NCI-H510A treated with DMSO at 0.1 percent for 48 hours (cell line): ENCODE results near the gene LSMEM2.
A peak's percentile ranks its signal among the peaks of the same experiment; 100 is the strongest.
"Not testable (repeated sequence)": the region's sequence is repeated elsewhere in the genome, so short reads cannot be mapped to it uniquely, and the experiment has no call there.

Experiments used
- DNase-seq: peaks from one replicate; lab custom pipeline; 2025; lab: John Stamatoyannopoulos, UW

LSMEM2 gene

GRCh38 chr3:50245831-50246516 lies 32.9 kb upstream of the LSMEM2 start:
- peak; percentile 19 for DNase-seq

- DNase-seq, result no peak
Measured at GRCh38 chr3:50246517-50246954, 32.4 kb upstream of the LSMEM2 start.

- DNase-seq, result no peak
Measured at GRCh38 chr3:50248387-50248786, 30.5 kb upstream of the LSMEM2 start.

- no peak for DNase-seq
Measured at GRCh38 chr3:50249457-50249856, 29.4 kb upstream of the LSMEM2 start.

- no peak for DNase-seq
Measured at GRCh38 chr3:50250514-50250913, 28.4 kb upstream of the LSMEM2 start.

- DNase-seq, result no peak
Measured at GRCh38 chr3:50251220-50251619, 27.7 kb upstream of the LSMEM2 start.

GRCh38 chr3:50254577-50255250 lies 24.2 kb upstream of the LSMEM2 start:
- no peak for DNase-seq

- no peak for DNase-seq
Measured at GRCh38 chr3:50255251-50255615, 23.7 kb upstream of the LSMEM2 start.

GRCh38 chr3:50256978-50257890 lies 21.7 kb upstream of the LSMEM2 start:
- DNase-seq, result no peak

GRCh38 chr3:50258029-50258680 lies 20.7 kb upstream of the LSMEM2 start:
- DNase-seq, result no peak

- no peak for DNase-seq
Measured at GRCh38 chr3:50258979-50259378, 19.9 kb upstream of the LSMEM2 start.

- peak; percentile 34 for DNase-seq
Measured at GRCh38 chr3:50259432-50260026, 19.4 kb upstream of the LSMEM2 start.

- peak; percentile 58 for DNase-seq
Measured at GRCh38 chr3:50260027-50260941, 18.6 kb upstream of the LSMEM2 start.

GRCh38 chr3:50260942-50261441 lies 17.9 kb upstream of the LSMEM2 start:
- DNase-seq, result no peak

GRCh38 chr3:50261505-50261904 lies 17.4 kb upstream of the LSMEM2 start:
- no peak for DNase-seq

- DNase-seq, result not testable (repeated sequence)
Measured at GRCh38 chr3:50262200-50262599, 16.7 kb upstream of the LSMEM2 start.

GRCh38 chr3:50262778-50263177 lies 16.1 kb upstream of the LSMEM2 start:
- DNase-seq, result no peak

- no peak for DNase-seq
Measured at GRCh38 chr3:50263478-50264382, 15.2 kb upstream of the LSMEM2 start.

GRCh38 chr3:50264383-50264963 lies 14.4 kb upstream of the LSMEM2 start:
- DNase-seq, result no peak
